Upper lobe of right lung (tissue), 1 donor: ENCODE measurements around the gene CADM1. TPM values are rescaled to one million over a fixed set of nuclear protein-coding genes. Genes with fewer than 3 reads are reported as not detected.

ENCODE experiments used
- ATAC-seq: fragments of 200-7000 bp; cut with Tn5 transposase; one replicate; pipeline ENCODE4 v1.9.1; 2020; ENCODE audit warnings: mild to moderate bottlenecking, moderate library complexity
- DNase-seq: peaks from one replicate; pipeline ENCODE4 v3.0.0-alpha.2; 2020
- H3K27ac ChIP-seq: fragments of 200-600 bp; one replicate; pipeline ENCODE4 v1.8.0; 2022
- H3K27me3 ChIP-seq: fragments of 200-600 bp; one replicate; pipeline ENCODE4 v1.8.0; 2022; ENCODE audit warnings: mild to moderate bottlenecking
- H3K36me3 ChIP-seq: fragments of 200-600 bp; one replicate; pipeline ENCODE4 v1.8.0; 2022
- H3K4me1 ChIP-seq: fragments of 200-600 bp; one replicate; pipeline ENCODE4 v1.8.0; 2022
- H3K4me3 ChIP-seq: fragments of 200-600 bp; one replicate; pipeline ENCODE4 v1.8.0; 2022; ENCODE audit warnings: mild to moderate bottlenecking
- H3K9me3 ChIP-seq: fragments of 200-600 bp; one replicate; pipeline ENCODE4 v1.8.0; 2022
- CTCF ChIP-seq: fragments of 200-600 bp; IDR thresholded peaks from one replicate; pipeline ENCODE4 v1.8.0; 2022; ENCODE audit warnings: antibody characterized with exemption
- intact Hi-C: fragments of 100-400 bp; cut with DNase I; formaldehyde crosslinking; loops from one replicate; pipeline ENCODE4 v1.11.0; 2022
- total RNA-seq: library from RNA; stranded (reverse); fragmentation: NEBNext Ultra II Directional; extraction: Animal tissue kit (Norgen Biotek cat#: 25700); gene quantifications from one replicate; pipeline ENCODE4 v1.2.1, GENCODE V29; 2021
- donor health status: DM: no; HTN: yes; CAD: no; lungs with severe emphysema.

The CADM1 gene
- total RNA-seq, 1 donor from 2014 or later = 222 TPM

GRCh38 chr11:115219376-115219775 is 284.8 kb downstream of the CADM1 start:
- no peak for DNase-seq
- ATAC-seq = no peak
- no peaks in the 10 kb centered on the region for H3K4me1 ChIP-seq
- H3K4me3 ChIP-seq = no peak overlapping the region
- no peaks in the 10 kb centered on the region for H3K36me3 ChIP-seq
- H3K27me3 ChIP-seq = no peaks in the 10 kb centered on the region
- intact Hi-C loops = no loop called here
- no peak for TF ChIP-seq CTCF
- H3K9me3 ChIP-seq = no peaks in the 10 kb centered on the region
- H3K27ac ChIP-seq = no peak overlapping the region

- no peak for TF ChIP-seq CTCF
- no peak overlapping the region for H3K27ac ChIP-seq
- ATAC-seq (no peak), DNase-seq (no peak)
- H3K9me3 ChIP-seq = no peaks in the 10 kb centered on the region
- peaks cover 5% of the 10 kb centered on the region for H3K36me3 ChIP-seq
- no peaks in the 10 kb centered on the region for H3K4me1 ChIP-seq
- H3K27me3 ChIP-seq = no peaks in the 10 kb centered on the region
- intact Hi-C loops = no loop called here
- H3K4me3 ChIP-seq = no peak overlapping the region
Observed at GRCh38 chr11:115217726-115218311, 286.4 kb downstream of the CADM1 start.

GRCh38 chr11:115215694-115216617 is 288.3 kb downstream of the CADM1 start:
- ATAC-seq = no peak
- Histone ChIP-seq H3K27me3 (no peaks in the 10 kb centered on the region), H3K4me3 (no peak overlapping the region), H3K27ac (no peak overlapping the region), H3K4me1 (no peaks in the 10 kb centered on the region), H3K9me3 (no peaks in the 10 kb centered on the region), H3K36me3 (peaks cover 5% of the 10 kb centered on the region)
- no peak for DNase-seq
- no peak for TF ChIP-seq CTCF
- intact Hi-C loops = no loop called here

GRCh38 chr11:115214644-115215234 is 289.5 kb downstream of the CADM1 start:
- Histone ChIP-seq H3K4me1 (no peaks in the 10 kb centered on the region), H3K36me3 (peaks cover 5% of the 10 kb centered on the region), H3K27me3 (no peaks in the 10 kb centered on the region), H3K9me3 (no peaks in the 10 kb centered on the region), H3K27ac (no peak overlapping the region), H3K4me3 (no peak overlapping the region)
- no peak for ATAC-seq
- intact Hi-C loops = no loop called here
- DNase-seq = no peak
- TF ChIP-seq CTCF = no peak

- ATAC-seq (no peak), DNase-seq (no peak)
- H3K27ac ChIP-seq = no peak overlapping the region
- no peaks in the 10 kb centered on the region for H3K9me3 ChIP-seq
- no peak overlapping the region for H3K4me3 ChIP-seq
- H3K36me3 ChIP-seq = peaks cover 13% of the 10 kb centered on the region
- intact Hi-C loops = no loop called here
- H3K4me1 ChIP-seq = no peaks in the 10 kb centered on the region
- H3K27me3 ChIP-seq = no peaks in the 10 kb centered on the region
- no peak for TF ChIP-seq CTCF
Observed at GRCh38 chr11:115213007-115213406, 291.2 kb downstream of the CADM1 start.
